Activated naive CD8-positive, alpha-beta T cell (primary cell): ENCODE results near the gene SCN3A.

Source experiments
- H3K27ac Mint-ChIP-seq: one replicate; pipeline ENCODE4 v1.8.0; 2021; ENCODE audit warnings: mixed read lengths
- H3K27me3 Mint-ChIP-seq: one replicate; pipeline ENCODE4 v1.8.0; 2021; ENCODE audit warnings: mixed read lengths
- H3K36me3 Mint-ChIP-seq: one replicate; pipeline ENCODE4 v1.8.0; 2021; ENCODE audit warnings: mixed read lengths
- H3K4me1 Mint-ChIP-seq: one replicate; pipeline ENCODE4 v1.8.0; 2021; ENCODE audit warnings: low read depth, mixed read lengths
- H3K4me3 Mint-ChIP-seq: one replicate; pipeline ENCODE4 v1.8.0; 2021; ENCODE audit warnings: mild to moderate bottlenecking, mixed read lengths
- H3K9me3 Mint-ChIP-seq: one replicate; pipeline ENCODE4 v1.8.0; 2021; ENCODE audit warnings: low read depth, mixed read lengths

Gene SCN3A

GRCh38 chr2:165109915-165110314 lies 93.9 kb downstream of the SCN3A start:
- Mint-ChIP-seq H3K4me1 (no peaks in the 10 kb centered on the region), H3K9me3 (peaks cover 4% of the 10 kb centered on the region), H3K27ac (no peak overlapping the region), H3K27me3 (no peaks in the 10 kb centered on the region), H3K36me3 (no peaks in the 10 kb centered on the region), H3K4me3 (no peak overlapping the region)

GRCh38 chr2:165105926-165106325 lies 97.9 kb downstream of the SCN3A start:
- H3K9me3 Mint-ChIP-seq: peaks cover 4% of the 10 kb centered on the region
- no peaks in the 10 kb centered on the region for H3K36me3 Mint-ChIP-seq
- no peak overlapping the region for H3K4me3 Mint-ChIP-seq
- H3K4me1 Mint-ChIP-seq: no peaks in the 10 kb centered on the region
- H3K27ac Mint-ChIP-seq: no peak overlapping the region
- H3K27me3 Mint-ChIP-seq: no peaks in the 10 kb centered on the region

- H3K27ac Mint-ChIP-seq: no peak overlapping the region
- H3K36me3 Mint-ChIP-seq: no peaks in the 10 kb centered on the region
- H3K9me3 Mint-ChIP-seq: no peaks in the 10 kb centered on the region
- peaks cover 1% of the 10 kb centered on the region for H3K27me3 Mint-ChIP-seq
- no peak overlapping the region for H3K4me3 Mint-ChIP-seq
- no peaks in the 10 kb centered on the region for H3K4me1 Mint-ChIP-seq
Observed at GRCh38 chr2:165087933-165088901, 115.6 kb downstream of the SCN3A start.

GRCh38 chr2:165086337-165086736 lies 117.5 kb downstream of the SCN3A start:
- Mint-ChIP-seq H3K4me1 (no peaks in the 10 kb centered on the region), H3K4me3 (no peak overlapping the region), H3K9me3 (peaks cover 12% of the 10 kb centered on the region), H3K27me3 (peaks cover 1% of the 10 kb centered on the region), H3K36me3 (peaks cover 3% of the 10 kb centered on the region), H3K27ac (no peak overlapping the region)

GRCh38 chr2:165083326-165083725 lies 120.5 kb downstream of the SCN3A start:
- Mint-ChIP-seq H3K27ac (no peak overlapping the region), H3K4me3 (no peak overlapping the region), H3K27me3 (no peaks in the 10 kb centered on the region), H3K9me3 (peaks cover 21% of the 10 kb centered on the region), H3K36me3 (peaks cover 3% of the 10 kb centered on the region), H3K4me1 (no peaks in the 10 kb centered on the region)

- peaks cover 21% of the 10 kb centered on the region for H3K9me3 Mint-ChIP-seq
- H3K4me1 Mint-ChIP-seq: no peaks in the 10 kb centered on the region
- H3K27ac Mint-ChIP-seq: no peak overlapping the region
- peaks cover 3% of the 10 kb centered on the region for H3K36me3 Mint-ChIP-seq
- H3K27me3 Mint-ChIP-seq: no peaks in the 10 kb centered on the region
- no peak overlapping the region for H3K4me3 Mint-ChIP-seq
Observed at GRCh38 chr2:165082479-165082878, 121.4 kb downstream of the SCN3A start.

GRCh38 chr2:165081276-165081675 lies 122.6 kb downstream of the SCN3A start:
- Mint-ChIP-seq H3K4me3 (no peak overlapping the region), H3K27me3 (no peaks in the 10 kb centered on the region), H3K36me3 (peaks cover 3% of the 10 kb centered on the region), H3K4me1 (no peaks in the 10 kb centered on the region), H3K9me3 (peaks cover 21% of the 10 kb centered on the region), H3K27ac (no peak overlapping the region)

- Mint-ChIP-seq H3K4me3 (no peak overlapping the region), H3K36me3 (peaks cover 3% of the 10 kb centered on the region), H3K27me3 (no peaks in the 10 kb centered on the region), H3K27ac (no peak overlapping the region), H3K4me1 (no peaks in the 10 kb centered on the region), H3K9me3 (peaks cover 21% of the 10 kb centered on the region)
Observed at GRCh38 chr2:165079432-165079831, 124.4 kb downstream of the SCN3A start.

GRCh38 chr2:165078913-165079312 lies 124.9 kb downstream of the SCN3A start:
- peaks cover 3% of the 10 kb centered on the region for H3K36me3 Mint-ChIP-seq
- no peaks in the 10 kb centered on the region for H3K4me1 Mint-ChIP-seq
- no peak overlapping the region for H3K27ac Mint-ChIP-seq
- no peaks in the 10 kb centered on the region for H3K27me3 Mint-ChIP-seq
- peaks cover 21% of the 10 kb centered on the region for H3K9me3 Mint-ChIP-seq
- no peak overlapping the region for H3K4me3 Mint-ChIP-seq

- Mint-ChIP-seq H3K36me3 (no peaks in the 10 kb centered on the region), H3K9me3 (peaks cover under 1% of the 10 kb centered on the region), H3K4me1 (no peaks in the 10 kb centered on the region), H3K4me3 (no peak overlapping the region), H3K27me3 (peaks cover under 1% of the 10 kb centered on the region), H3K27ac (no peak overlapping the region)
Observed at GRCh38 chr2:165074884-165075283, 129.0 kb downstream of the SCN3A start.

GRCh38 chr2:165074323-165074722 lies 129.5 kb downstream of the SCN3A start:
- H3K9me3 Mint-ChIP-seq: no peaks in the 10 kb centered on the region
- no peak overlapping the region for H3K4me3 Mint-ChIP-seq
- no peak overlapping the region for H3K27ac Mint-ChIP-seq
- no peaks in the 10 kb centered on the region for H3K4me1 Mint-ChIP-seq
- no peaks in the 10 kb centered on the region for H3K36me3 Mint-ChIP-seq
- peaks cover 2% of the 10 kb centered on the region for H3K27me3 Mint-ChIP-seq

- no peaks in the 10 kb centered on the region for H3K9me3 Mint-ChIP-seq
- H3K4me3 Mint-ChIP-seq: no peak overlapping the region
- no peaks in the 10 kb centered on the region for H3K4me1 Mint-ChIP-seq
- H3K27ac Mint-ChIP-seq: no peak overlapping the region
- H3K27me3 Mint-ChIP-seq: peaks cover 3% of the 10 kb centered on the region
- H3K36me3 Mint-ChIP-seq: no peaks in the 10 kb centered on the region
Observed at GRCh38 chr2:165070076-165070475, 133.8 kb downstream of the SCN3A start.

GRCh38 chr2:165069151-165069550 lies 134.7 kb downstream of the SCN3A start:
- Mint-ChIP-seq H3K27me3 (peaks cover 3% of the 10 kb centered on the region), H3K36me3 (no peaks in the 10 kb centered on the region), H3K4me1 (no peaks in the 10 kb centered on the region), H3K9me3 (no peaks in the 10 kb centered on the region), H3K4me3 (no peak overlapping the region), H3K27ac (no peak overlapping the region)

GRCh38 chr2:165068487-165068757 lies 135.4 kb downstream of the SCN3A start:
- Mint-ChIP-seq H3K4me1 (no peaks in the 10 kb centered on the region), H3K27ac (no peak overlapping the region), H3K27me3 (peaks cover 3% of the 10 kb centered on the region), H3K9me3 (no peaks in the 10 kb centered on the region), H3K36me3 (no peaks in the 10 kb centered on the region), H3K4me3 (no peak overlapping the region)

GRCh38 chr2:165067643-165068486 lies 136.0 kb downstream of the SCN3A start:
- no peaks in the 10 kb centered on the region for H3K4me1 Mint-ChIP-seq
- H3K4me3 Mint-ChIP-seq: no peak overlapping the region
- H3K27me3 Mint-ChIP-seq: peaks cover 3% of the 10 kb centered on the region
- H3K27ac Mint-ChIP-seq: no peak overlapping the region
- H3K9me3 Mint-ChIP-seq: no peaks in the 10 kb centered on the region
- H3K36me3 Mint-ChIP-seq: no peaks in the 10 kb centered on the region
